Panc1 (cell line): ENCODE measurements around the gene DEPDC1. TPM values are rescaled to one million over a fixed set of nuclear protein-coding genes. Genes with fewer than 3 reads are reported as not detected.

Source experiments
- ATAC-seq: fragments of 200-7000 bp; cut with Tn5 transposase; 2 replicates; pipeline ENCODE4 v1.9.1; 2020; ENCODE audit warnings: mild to moderate bottlenecking, moderate library complexity
- BruUV-seq: library from RNA; stranded (reverse); fragments of 400-500 nt; replicated peaks from 2 replicates; lab custom pipeline; 2021; lab: Mats Ljungman, UMichigan
- CTCF ChIA-PET: fragments of 300-600 bp; sonication (Branson Sonifier 250); formaldehyde crosslinking; loops from one replicate; lab custom pipeline; 2022; ENCODE audit warnings: antibody characterized with exemption; lab: Charles Lee
- POLR2A ChIA-PET: fragments of 300-600 bp; sonication (Branson Sonifier 250); formaldehyde crosslinking; loops from one replicate; lab custom pipeline; 2022; ENCODE audit warnings: antibody characterized with exemption; lab: Charles Lee
- DNase-seq: peaks from one replicate; pipeline ENCODE4 v3.0.0-alpha.2; 2010; ENCODE audit warnings: low read depth, low spot score
- H3K27ac ChIP-seq: 2 replicates; pipeline ENCODE4 v1.5.1; 2011; ENCODE audit warnings: mild to moderate bottlenecking, low read length, inconsistent platforms
- H3K27me3 ChIP-seq: fragments of 200-500 bp; sonication (Bioruptor generic); 2 replicates; pipeline ENCODE4 v1.6.0; 2014; ENCODE audit warnings: low read length, inconsistent platforms; ENCODE audit not compliant: control insufficient read depth, insufficient read depth
- H3K36me3 ChIP-seq: fragments of 200-500 bp; sonication (Bioruptor generic); 2 replicates; pipeline ENCODE4 v1.5.1; 2014; ENCODE audit warnings: inconsistent platforms, mild to moderate bottlenecking, low read length, moderate library complexity; ENCODE audit not compliant: control insufficient read depth, insufficient read depth
- H3K4me1 ChIP-seq: 2 replicates; pipeline ENCODE4 v1.5.1; 2011; ENCODE audit warnings: inconsistent platforms, mild to moderate bottlenecking, low read length, moderate library complexity; ENCODE audit not compliant: control insufficient read depth, insufficient read depth
- H3K4me3 ChIP-seq, 2 experiments: 2 replicates each; pipeline ENCODE4 v1.5.1; 2011 to 2012; ENCODE audit warnings: low read depth in 2 of 2, low read length in 2 of 2, mild to moderate bottlenecking in 2 of 2, inconsistent platforms in 1 of 2, moderate library complexity in 1 of 2
- H3K9me3 ChIP-seq: fragments of 200-500 bp; sonication (Bioruptor generic); 2 replicates; pipeline ENCODE4 v1.5.1; 2014; ENCODE audit warnings: low read depth, mild to moderate bottlenecking, inconsistent platforms, low read length, moderate library complexity; ENCODE audit not compliant: control insufficient read depth, insufficient read depth
- CTCF ChIP-seq: fragments of 450-650 bp; IDR thresholded peaks from 2 replicates; pipeline ENCODE4 v1.5.1; 2017; ENCODE audit warnings: mild to moderate bottlenecking
- POLR2AphosphoS5 ChIP-seq: IDR thresholded peaks from 2 replicates; pipeline ENCODE4 v1.6.1; 2012; ENCODE audit warnings: mild to moderate bottlenecking, low read depth, low read length, moderate library complexity
- REST ChIP-seq, 2 experiments: IDR thresholded peaks; 2 replicates each; pipeline ENCODE4 v1.6.1; 2011 to 2012; ENCODE audit warnings: low read depth in 2 of 2, control low read depth in 1 of 2, low read length in 1 of 2, mild to moderate bottlenecking in 1 of 2, moderate library complexity in 1 of 2; ENCODE audit not compliant: insufficient read depth in 1 of 2
- SIN3A ChIP-seq: IDR thresholded peaks from 2 replicates; pipeline ENCODE4 v1.6.1; 2012; ENCODE audit warnings: low read depth, mild to moderate bottlenecking, low read length, moderate library complexity, borderline replicate concordance; ENCODE audit not compliant: insufficient read depth
- TCF7L2 ChIP-seq: IDR thresholded peaks from 2 replicates; pipeline ENCODE4 v1.6.1; 2011; ENCODE audit warnings: mild to moderate bottlenecking, low read depth, low read length, inconsistent platforms
- in situ Hi-C: cut with HindIII; loops from 2 replicates; pipeline ENCODE4 v1.10.0; 2016; ENCODE audit warnings: low sequenced_read_pairs, low pct_unique_long_range_greater_than_20kb
- intact Hi-C: fragments of 100-400 bp; cut with micrococcal nuclease; formaldehyde crosslinking; loops from one replicate; pipeline ENCODE4 v1.10.0; 2022; ENCODE audit not compliant: unreplicated experiment
- total RNA-seq: library from RNA; stranded (reverse); gene quantifications from one replicate; pipeline ENCODE4 v1.2.1, GENCODE V29; 2021; ENCODE audit not compliant: unreplicated experiment

The DEPDC1 gene
- total RNA-seq, 1 experiment from 2014 or later: 43.0 TPM

- DNase-seq (no peak), ATAC-seq (no peak)
- intact Hi-C loops: no loop called here
- no TSS peak for BruUV-seq
- Histone ChIP-seq H3K9me3 (no peaks in the 10 kb centered on the region), H3K4me3 (no peak overlapping the region), H3K36me3 (no peaks in the 10 kb centered on the region), H3K4me1 (no peaks in the 10 kb centered on the region), H3K27me3 (no peaks in the 10 kb centered on the region; the same call in none of the 2 replicates), H3K27ac (no peak overlapping the region)
- no peak for TF ChIP-seq POLR2AphosphoS5
- no peak for TF ChIP-seq REST (IDR thresholded peaks at IDR 0.05; ENCODE audit: insufficient read depth in 1 of 2, low read depth in 2 of 2, low read length in 1 of 2)
- no peak for TF ChIP-seq SIN3A
- TF ChIP-seq CTCF: no peak
- no peak for TF ChIP-seq TCF7L2
- in situ Hi-C loops: no loop called here
- ChIA-PET CTCF (no interaction called here), POLR2A (no interaction called here)
Observed at GRCh38 chr1:68433395-68433794, 63.5 kb downstream of the DEPDC1 start.

- CTCF ChIA-PET: no interaction called here
- in situ Hi-C loops: no loop called here
Observed at GRCh38 chr1:68431076-68431475, 65.8 kb downstream of the DEPDC1 start.

More at GRCh38 chr1:68431076-68431475, 65.8 kb downstream of the DEPDC1 start:
- POLR2A ChIA-PET: no interaction called here
- DNase-seq (no peak), ATAC-seq (no peak)
- no TSS peak for BruUV-seq
- no peaks in the 10 kb centered on the region for H3K9me3 ChIP-seq
- H3K27ac ChIP-seq: no peak overlapping the region
- no peaks in the 10 kb centered on the region for H3K36me3 ChIP-seq
- no peak for TF ChIP-seq CTCF
- no peak for TF ChIP-seq SIN3A
- no peak for TF ChIP-seq REST (IDR thresholded peaks at IDR 0.05; ENCODE audit: insufficient read depth in 1 of 2, low read depth in 2 of 2, low read length in 1 of 2)
- no peak for TF ChIP-seq TCF7L2
- TF ChIP-seq POLR2AphosphoS5: no peak
- no peak overlapping the region for H3K4me3 ChIP-seq
- intact Hi-C loops: no loop called here
- no peaks in the 10 kb centered on the region; the same call in none of the 2 replicates for H3K27me3 ChIP-seq
- H3K4me1 ChIP-seq: no peaks in the 10 kb centered on the region
